ENCODE measurements around the gene KSR1.
"Not testable (repeated sequence)": the region's sequence is repeated elsewhere in the genome, so short reads cannot be mapped to it uniquely, and the experiment has no call there.

GRCh38 chr17:27637818-27638217 lies 181.6 kb downstream of the KSR1 start:
- TF ChIP-seq FOXA1 (IDR thresholded peaks at IDR 0.05); BHLHE40 (IDR thresholded peaks at IDR 0.05; ENCODE audit: borderline replicate concordance); FOXK2 (IDR thresholded peaks at IDR 0.05); SP1 (IDR thresholded peaks at IDR 0.05): not testable (repeated sequence)
